HG03521 (cell line): Measurements from ENCODE around the gene ELF5.
A peak's percentile ranks its signal among the peaks of the same experiment; 100 is the strongest.

Source experiments
- ATAC-seq: cut with Tn5 transposase; IDR thresholded peaks from one replicate; pipeline ENCODE4 v1.9.1; 2021; ENCODE audit warnings: mild to moderate bottlenecking, moderate library complexity; ENCODE audit not compliant: unreplicated experiment

Gene ELF5

DNA sequence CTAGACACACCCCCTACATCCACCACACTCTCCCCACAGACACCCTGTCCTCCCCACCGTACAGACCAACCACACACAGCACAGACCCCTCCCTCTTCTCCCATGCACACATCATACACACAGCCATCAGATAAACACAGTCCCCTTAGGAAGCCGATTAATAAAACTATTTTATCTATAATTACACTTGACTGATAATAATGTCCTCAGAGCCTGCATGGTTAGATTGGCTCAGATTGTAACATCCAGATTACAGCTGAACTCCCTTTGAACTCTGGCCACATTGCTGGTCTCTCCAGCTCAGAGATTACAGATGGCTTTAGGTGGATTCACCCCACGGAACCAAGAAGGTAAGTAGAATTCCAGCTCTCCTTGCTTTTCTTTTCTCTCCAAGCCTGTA is 9.5 kb upstream of the ELF5 start:
- no peak for ATAC-seq

DNA sequence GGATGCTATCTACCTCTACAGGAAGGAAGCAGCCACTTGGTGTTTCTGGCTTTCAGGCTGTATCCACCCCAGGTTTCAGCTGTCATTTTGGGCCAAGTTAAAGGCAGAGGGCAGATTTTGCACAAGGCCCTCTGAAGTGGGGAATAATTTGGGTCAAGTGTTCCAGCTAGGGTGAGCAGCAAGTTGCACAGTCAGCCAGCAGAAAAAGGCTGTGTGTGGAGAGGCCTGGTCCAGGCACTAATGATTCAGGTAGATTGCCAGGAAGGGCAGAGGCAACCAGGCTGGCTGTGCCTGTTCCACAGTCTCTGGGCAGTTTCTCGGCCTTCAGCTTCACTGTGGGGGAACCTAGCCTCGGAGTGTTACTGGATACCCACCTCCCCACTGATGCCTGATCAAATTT is 8.6 kb upstream of the ELF5 start:
- ATAC-seq = no peak

DNA sequence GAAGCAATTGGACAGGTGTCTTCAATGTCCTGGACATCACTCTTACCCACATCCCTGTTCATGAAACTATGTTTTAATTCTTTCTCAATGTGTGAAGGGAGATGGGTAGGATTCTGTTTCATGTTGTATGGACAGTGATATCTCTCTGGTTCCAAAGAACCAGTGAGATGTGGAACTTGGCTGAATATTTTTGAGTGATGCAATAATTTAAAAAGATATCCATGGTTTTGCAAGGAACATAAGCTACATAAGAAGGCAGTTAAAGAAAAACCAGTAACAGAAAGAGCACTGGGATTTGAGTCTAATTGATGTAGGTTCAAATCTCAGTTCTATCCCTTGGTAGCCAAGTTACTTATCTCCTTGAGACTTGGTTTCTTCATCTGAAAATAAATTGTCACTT is 7.7 kb upstream of the ELF5 start:
- no peak for ATAC-seq

DNA sequence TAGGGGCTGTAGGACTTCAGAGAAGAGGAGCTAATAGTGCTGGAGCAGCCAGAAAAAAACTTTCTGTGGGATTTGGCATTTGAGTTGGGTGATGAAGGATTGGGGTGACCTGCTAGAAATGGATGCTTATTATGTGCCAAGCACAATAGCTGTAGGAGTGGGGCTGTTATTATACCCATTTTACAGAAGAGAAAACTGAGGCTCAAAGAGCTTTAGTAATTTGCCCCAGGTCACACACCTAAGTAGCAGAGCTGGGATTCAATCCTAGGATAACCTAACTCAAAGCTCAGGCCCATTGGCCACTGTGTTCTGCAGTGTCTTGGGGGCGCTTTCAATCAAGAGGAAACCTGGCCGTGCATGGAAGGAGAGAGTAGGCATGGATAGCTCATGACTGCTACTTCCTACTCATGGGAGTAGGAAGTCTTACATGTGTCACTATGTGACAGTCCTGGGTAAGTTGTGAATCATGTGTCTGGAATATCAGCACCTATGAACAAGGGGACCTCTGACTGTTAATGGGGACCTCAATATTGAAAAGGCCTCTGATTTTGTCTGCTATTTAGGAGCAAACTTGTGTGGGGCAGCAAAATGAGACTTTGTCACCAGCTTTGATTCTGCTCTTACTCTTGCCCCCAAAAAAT is 6.1 kb upstream of the ELF5 start:
- ATAC-seq = no peak

DNA sequence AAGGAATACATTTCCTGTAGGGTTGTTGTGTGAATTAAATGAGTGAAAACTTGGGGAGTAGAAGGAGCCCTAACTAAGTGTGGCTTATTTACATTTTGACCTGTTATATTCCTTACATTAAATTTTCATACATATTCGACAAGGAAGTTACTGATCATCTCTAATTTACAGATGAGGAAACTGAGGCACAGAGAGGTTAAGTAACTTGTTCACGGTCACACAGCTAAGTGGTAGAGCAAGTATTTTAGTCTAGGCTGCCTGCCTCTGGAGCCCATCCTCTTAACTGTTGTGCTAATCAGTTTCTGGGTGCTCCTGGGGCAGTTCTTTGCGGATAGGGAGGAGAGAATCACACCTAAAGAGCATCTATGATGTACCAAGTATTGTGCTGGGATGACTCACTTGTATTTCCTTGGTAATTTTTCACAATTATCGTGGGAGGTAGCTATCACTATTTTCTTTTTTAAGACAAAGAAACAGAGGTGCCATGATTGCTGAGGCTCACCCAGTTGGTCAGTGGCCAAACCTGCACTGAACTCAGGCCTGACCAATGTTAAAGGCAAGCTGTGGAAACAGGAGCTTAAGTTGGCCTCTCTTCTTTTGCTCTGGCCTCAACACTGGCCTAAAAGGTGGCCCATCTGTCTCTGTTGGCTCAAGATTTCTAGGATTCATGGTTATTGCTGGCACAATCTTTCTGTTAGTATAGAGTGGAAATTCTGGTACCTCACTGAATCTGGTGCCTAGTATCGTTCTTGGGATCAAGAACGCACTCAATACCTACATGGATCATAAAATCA is 2.9 kb upstream of the ELF5 start:
- no peak for ATAC-seq

DNA sequence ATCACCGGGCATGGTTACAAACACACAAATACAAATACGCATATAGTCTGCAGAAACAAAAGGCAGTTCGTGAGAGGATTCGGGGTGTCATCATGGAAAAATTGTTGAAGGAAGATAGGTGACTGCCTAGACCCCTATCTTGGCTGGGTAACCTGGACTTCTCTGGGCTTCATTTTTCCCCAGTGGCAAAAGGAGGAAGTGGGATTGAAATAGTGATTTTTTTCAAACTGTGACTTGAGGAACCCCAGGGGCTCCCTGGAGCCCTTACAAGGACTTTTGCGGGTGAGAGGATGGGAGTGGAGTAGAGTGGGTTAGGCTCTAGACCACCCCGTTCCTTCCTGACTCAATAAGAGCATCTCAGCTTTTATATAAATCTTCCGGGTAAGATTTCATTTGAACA is 1.0 kb upstream of the ELF5 start:
- no peak for ATAC-seq

DNA sequence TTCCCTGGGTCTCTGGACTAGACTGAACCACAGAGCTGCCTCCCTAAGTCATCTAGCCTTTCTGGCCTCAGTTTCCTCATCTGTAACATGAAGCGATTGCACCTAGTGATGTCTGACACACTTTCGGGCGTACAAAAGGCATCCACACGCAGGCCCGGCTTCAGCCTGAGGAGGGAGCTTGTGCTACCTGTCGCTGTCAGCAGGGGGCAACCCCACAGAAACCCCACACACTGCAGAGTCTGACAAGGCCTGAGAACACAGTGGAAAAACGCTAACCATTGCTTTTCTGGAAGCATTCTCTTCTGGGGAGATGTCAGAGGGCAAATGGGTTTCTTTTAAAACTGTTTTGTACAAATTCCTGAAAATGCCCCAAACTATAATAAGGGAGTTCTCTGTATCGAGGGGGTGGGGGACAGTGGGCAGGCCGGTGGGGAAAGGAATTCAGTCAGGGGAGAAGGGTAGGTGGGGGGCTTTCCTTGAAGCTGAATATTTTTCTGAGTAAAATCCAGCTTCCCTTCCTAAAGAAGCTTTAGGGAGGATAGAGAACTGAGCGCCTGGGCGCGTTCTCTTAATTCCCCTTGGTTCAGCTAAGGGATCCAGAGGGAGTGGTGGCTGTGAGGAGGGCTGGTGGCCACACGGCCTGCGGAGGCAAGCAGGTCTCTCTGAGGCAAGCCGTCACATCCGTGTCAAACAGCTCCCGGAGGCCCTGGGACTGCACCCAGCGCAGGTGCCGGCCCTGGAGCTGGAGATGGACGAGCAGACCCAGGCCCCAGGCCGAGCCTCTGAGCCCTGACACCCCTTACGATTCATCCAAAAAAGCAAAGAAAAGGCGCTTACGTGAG is 533 bp downstream of the ELF5 start:
- peak; percentile 95 for ATAC-seq

DNA sequence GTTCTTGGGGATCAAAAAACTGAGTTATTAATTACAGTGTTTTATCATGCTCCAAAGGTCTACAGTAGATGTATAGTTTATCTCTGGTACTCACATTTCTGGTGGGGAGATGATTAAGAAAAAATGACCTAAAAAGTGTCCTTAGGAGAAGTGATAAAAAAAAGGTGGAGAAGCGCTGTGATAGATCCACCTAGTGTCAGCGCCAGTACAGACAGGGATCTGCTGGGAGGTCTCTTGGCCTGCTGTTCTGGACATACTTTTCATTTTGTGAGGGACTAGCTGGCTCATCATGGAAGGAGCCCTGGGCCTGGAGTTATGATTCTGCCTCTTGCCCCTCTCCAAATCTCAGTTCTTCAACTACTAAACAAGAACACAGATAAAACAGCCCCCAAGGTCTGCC is 2.9 kb downstream of the ELF5 start:
- no peak for ATAC-seq

DNA sequence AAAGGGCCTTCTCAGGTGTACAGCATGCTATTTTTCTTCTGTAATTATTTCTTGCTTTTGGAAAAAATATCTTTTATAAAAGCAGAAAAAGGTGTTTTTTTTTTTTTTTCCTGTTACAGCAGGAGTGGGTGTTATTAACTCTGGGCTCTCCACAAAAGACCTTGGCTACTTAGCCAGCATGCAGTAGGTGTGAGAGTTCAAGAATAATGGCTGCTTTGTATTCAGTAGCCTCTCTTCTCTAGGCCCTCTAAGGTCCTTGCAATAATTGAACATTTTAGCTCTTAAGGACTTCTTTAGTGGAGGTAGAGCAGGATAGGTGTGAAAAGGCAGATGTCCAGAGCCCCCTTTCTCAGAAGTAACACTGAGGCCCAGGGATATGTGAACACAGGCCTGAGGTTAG is 3.4 kb downstream of the ELF5 start:
- ATAC-seq = no peak

DNA sequence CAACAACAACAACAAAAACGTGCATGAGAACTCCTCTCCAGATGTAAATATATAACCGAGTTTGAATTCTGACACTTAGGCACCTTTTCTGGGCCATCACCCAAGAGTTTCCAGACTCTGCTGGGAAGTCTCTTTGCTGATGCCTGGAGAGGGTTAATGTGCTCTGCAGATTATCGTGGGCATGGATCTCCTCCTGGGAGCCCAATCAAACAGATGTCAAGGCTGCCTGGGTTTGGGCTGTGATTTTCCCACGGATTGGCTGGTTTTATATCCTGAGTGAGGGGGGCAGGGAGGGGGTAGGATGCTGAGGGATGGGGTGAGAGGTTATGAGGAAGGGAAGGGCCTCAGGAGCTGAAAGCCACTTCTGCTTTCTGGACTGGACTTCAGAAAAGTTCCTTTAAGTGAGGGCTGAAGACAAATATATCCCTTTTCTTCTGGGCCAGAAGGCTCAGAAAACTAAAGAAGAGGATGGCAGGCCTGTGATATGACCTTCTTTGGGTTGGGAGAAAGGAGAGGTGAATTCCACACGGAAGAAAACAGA is 4.2 kb downstream of the ELF5 start:
- no peak for ATAC-seq

DNA sequence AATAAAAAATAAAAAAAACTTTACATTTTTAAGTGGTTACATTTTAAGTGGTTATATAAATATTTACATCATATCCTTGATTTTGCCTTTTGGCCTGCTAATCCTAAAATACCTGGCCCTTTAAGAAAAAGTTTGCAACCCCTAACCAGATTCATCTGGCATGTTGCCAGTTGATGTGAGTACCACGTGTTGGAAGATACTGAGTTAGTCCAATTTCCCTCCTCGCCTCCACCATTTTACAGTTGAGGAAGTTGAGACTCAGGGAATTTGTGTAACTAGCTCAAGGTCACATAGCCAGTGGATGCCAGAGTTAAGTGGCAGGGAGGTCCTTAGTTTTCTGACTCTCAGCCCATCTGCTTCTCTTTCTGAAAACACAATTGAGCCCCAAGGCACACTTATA is 5.1 kb downstream of the ELF5 start:
- ATAC-seq = no peak

DNA sequence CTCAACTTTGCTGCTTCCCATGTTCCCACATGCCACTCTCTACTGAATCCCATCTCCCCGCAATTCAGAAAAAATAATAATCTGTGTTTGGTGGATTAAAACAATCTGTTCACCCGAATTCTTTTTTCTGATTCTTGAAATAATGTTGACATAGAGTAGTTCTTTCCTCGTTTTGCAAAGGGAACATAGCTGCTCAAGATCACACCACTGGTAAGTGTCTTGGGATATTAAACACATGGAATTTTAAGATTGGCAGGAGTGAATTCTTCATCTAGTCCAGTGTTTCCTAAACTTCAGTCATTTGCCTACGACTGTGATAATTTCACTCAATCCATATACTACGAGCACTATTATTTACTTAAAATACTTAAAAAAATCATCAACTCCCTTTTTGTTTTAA is 6.0 kb downstream of the ELF5 start:
- no peak for ATAC-seq

DNA sequence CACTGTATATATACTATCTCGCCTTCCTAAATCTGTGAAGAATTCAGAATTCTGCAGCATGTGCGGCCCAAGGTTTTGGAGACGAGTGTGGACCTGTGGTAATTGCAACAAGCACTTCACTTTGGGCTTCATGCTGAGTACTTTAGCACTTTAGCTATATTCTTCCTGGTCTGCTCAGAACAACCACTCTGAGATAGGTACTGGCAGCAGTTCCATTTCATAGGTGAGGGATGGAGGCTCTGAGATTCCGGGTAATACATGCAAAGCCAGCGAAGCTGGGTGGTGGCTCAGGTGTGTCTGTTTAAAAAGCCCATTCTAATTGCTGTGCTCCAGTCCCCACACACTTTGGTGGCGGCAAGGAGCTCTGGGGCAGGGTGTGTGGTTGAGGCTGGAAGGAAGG is 6.4 kb downstream of the ELF5 start:
- ATAC-seq = no peak

DNA sequence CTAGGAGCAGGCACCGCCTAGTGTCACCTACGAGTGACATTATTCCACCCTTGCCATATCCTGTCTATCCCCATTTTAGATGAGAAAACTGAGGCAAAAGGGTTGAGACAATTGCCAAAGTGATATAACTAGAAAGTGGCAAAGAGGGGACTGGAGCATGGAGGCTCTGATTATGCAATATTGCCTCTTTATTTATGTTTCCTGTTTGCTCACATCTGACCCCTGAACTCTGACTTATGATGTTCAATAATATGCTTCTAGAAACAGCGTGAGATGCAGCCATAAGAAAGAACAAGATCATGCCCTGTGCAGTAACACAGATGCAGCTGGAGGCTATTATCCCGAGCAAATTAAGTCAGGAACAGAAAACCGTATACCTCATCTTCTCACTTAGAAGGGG is 7.7 kb downstream of the ELF5 start:
- no peak for ATAC-seq

DNA sequence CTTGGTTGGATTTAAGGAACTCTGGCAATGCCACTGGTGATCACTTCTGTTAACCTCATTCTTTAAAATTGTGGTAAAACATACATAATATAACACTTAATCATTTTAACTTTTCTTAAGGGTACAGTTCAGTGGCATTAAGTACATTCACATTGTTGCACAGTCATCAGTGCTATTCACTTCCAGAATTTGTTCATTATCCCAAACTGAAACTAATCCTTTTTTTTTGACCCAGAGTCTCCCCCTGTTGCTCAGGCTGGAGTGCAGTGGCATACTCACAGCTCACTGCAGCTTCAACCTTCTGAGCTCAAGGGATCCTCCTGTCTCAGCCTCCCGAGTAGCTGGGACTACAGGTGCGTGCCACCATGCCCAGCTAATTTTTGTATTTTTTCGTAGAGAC is 10.6 kb downstream of the ELF5 start:
- no peak for ATAC-seq

DNA sequence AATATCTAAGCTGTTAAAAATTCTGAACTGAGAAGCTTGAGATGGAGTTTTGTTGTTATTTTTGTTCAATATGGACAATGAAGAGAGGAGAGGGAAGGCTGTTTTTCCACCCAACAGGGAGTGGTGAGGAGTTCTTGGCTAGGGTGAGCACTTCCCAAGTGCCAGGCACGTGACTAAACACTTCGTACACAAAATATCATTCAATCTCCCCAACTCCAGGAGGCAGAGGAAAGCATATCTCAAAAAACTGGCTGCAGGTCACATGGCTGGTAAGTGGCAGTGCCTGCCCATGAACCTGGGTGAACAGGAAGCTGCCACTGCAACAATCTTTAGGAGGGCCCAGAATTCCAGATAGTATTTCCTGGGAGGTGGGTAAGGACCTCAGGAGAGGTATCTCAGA is 11.6 kb downstream of the ELF5 start:
- ATAC-seq = no peak

DNA sequence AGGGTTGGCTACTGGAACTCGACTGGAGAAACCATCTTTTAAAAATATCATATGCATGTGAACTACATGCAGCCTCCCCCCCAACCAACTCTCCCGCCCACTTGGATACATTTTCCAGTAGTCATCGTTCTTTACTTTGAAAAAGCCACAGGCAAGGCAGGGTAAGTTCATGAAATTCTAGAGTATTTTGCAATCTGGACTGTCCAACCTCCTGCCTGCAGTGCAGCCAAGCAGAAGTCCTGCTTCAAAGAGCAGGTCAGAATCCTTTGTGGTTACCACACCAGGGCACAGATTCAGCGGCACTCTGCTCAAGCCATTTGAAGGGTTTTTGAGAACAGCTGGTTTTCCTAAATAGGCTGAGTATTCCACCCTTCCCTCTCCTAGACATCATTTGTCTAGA is 12.1 kb downstream of the ELF5 start:
- no peak for ATAC-seq

DNA sequence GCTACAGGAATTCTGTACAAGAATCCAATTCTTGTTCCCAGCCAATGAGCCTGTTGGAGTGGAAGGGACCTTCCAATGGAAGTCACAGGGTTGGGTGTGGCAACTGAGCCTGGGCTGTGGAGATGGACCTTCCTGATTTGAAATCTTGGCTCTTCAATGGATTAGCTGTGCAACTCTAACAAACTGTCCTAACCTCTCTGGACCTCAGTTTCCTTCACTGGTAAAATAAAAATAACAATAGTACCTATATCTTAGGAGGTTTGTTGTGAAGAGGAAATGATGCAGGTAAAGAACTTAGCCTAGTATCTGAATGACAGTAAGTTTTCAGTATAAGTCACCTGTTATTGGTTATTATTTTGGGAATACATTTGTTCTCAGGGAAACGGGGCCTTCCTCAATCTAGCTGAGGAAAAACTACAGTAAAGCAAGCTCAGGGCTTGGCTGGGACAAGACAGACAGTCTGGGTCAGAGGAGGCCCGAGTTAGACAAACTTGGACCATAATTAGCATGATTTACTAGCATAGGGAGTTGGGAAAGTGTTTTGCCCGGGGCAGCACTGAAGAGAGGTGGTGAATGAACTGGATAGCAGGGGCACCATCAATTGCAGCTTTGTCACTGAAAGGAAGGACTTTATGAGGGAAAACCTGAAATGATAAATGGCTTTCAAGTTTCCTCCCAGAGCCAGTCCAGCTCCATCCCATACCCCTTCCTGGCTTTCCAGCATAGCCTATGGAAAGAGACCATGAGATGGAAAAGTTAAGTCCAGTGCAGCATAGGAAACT is 13.7 kb downstream of the ELF5 start:
- no peak for ATAC-seq

DNA sequence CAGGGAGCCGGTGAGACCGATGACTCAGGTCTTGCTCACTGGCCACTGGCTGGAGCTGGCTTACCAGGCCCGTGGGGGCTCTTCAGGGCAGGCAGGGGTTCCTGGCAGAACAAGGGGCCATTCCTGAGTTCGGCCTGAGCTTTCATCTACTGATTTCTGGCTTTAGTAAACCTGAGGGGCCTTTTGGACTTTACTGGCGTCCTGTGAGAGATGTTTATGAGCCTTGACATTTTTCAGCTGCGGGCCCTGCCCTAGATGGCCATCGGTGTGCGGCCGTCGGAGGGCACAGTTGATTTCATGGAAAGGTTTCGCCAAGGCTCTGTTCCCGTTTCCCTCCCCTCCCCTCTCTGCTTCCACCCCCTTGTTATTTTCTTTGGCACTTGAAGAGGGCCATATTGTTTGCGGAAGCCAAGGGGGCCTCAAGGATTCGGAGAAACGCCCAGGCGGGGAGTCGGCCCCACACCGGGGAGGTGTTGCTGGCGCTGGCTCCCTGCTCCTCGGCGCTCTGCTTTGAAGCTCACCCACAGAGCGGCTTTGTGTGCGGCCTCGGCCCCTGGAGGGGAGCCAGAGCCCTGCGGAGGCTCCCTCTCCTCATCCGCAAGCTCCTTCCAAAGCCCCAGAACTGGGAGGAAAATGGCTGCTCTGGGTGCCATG is 17.7 kb downstream of the ELF5 start:
- ATAC-seq = no peak

DNA sequence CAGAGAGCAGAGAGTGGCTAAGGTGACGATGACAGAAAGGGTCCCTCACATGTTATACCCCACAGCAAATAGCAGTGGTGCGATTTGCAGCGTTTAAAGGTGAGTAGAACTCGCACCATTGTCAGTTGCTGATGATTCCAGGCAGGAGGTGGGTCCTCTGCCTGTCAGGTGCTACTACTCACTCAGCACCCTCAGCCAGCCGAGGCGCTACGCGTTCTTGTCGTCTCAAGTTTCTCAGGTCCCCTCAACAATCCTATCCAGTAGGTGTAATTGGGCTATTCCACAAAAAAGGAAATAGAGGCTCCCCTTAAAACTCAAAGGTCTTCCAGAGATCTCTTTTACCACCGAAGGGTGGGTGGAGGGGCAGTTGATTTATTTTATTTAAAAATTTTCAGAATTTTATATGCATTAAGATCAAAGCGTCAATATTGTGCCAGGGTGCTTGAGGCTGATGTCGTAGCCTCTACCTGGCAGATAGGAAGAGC is 18.3 kb downstream of the ELF5 start:
- no peak for ATAC-seq
